ENCODE results near the gene CDH13.

- no peak for TF ChIP-seq POLR2A (IDR thresholded peaks at IDR 0.05)
- no peak for TF ChIP-seq CTCF (IDR thresholded peaks at IDR 0.05)
These were observed 685.4 kb downstream of the CDH13 start for GRCh38 chr16:83312015-83312717.

Measured in body of pancreas (tissue), 4 donors.